HG03442 (cell line): ENCODE results near the gene SFRP2.

ENCODE experiments used
- ATAC-seq: cut with Tn5 transposase; IDR thresholded peaks from one replicate; pipeline ENCODE4 v1.9.1; 2021; ENCODE audit warnings: mild to moderate bottlenecking, moderate library complexity; ENCODE audit not compliant: unreplicated experiment

The SFRP2 gene

DNA sequence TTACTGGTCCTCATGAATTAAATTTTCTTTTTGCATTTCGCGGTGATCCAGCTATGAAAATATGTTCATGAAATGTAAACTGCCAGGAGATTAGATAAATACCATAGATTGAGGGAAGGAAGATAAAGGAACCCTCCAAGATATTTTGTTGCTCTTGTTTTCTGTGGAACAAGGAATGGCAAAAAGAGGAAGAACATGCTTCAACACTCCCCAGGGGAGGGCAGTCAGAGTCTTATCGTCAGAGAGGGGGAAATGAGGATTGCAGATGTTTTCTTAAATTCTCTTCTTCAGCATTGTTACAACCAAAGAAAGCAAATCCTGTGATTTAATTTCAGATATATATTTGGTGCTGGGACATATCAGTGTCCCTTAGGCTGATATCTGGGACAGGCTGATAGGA is 9.5 kb upstream of the SFRP2 start:
- ATAC-seq, result no peak

DNA sequence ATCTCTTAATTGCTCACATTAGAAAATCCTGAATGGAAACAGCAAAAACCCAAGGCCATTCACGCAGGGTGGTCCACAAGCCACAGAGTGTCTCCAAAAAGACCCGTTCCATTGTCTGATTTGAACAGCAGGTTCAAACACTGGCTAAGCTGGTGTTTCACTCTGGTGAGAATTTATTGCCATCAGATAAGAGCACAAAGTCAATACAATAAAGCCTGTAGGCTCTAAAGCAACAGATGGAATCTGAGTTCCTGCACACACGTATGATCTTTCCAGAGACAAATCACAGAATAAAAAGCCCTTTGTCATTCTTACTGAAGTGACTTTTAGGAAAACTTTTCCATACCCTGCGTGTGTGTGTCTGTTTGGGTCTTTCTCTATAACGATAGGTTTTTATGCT is 5.1 kb upstream of the SFRP2 start:
- ATAC-seq, result no peak

DNA sequence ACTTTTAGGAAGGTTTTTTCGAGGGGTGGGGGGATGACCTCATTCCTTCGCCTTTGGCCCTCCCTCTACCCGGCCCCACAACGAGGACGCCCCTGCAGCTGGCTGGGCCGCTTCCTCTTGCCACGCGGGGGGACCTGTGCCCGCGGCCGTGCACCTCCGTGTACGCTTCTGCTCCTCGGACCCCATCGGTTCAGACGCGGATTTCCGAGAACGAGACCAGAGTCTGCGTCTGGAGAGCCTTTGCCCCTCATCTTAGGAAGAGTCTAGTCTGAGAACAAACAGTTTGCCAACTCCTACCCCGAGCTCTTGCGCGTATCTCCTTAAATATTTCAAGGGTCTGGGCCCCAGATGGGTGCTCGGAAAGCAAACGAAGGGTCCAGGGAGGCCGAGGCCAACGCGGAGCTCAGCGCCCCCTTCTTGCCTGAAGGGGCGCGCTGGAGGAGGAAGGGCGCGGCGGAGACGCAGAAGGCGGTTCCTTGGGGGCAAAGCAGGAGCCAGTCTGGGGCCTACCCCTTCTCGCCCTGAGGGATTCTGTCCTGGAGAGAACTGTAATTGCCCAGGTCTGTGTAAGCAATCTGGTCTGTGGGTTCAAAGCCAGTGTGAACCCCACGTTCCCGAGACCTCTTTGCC is 3.9 kb upstream of the SFRP2 start:
- ATAC-seq, result no peak

DNA sequence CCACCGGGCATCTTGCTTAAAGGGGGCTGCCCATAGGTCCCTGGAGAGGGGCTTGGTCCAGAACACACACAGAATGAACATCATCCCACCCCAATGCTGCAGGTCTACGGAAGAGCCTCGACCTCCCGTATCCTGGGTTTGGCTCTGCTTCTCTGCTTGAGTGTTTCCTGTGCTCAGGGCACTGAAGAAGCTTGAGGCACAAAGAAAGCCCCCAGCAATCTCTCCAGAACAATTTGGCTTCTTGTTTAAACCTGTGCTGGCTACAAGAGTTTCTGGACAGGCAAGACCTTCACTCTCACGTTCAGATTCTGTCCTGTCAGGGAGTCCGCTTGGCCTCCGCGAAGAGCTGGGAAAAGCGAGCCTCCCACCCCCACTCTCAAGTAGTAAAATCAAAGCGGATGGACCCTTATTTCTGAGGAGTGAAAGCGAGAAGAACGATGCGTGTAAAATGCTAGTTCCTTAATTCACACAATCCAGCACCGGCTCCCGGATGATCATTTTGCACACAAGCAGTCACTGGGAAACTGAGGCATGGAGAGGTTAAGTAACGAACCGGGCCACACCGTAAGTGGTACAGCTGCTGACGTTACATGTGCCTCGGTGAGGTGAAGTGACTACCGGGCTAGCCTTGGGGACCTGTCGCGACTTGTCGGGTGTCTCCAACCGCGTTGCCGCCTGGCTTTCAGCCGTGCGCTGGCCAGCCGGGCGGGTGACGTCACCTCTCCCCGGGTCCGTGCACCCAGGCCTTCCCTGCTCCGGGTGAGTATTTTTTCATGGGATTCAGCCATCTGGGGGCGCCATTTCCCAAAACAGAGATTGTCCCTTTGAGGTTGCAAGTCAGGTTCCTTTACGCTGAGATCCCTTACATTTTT is 3.1 kb upstream of the SFRP2 start:
- ATAC-seq, result no peak

DNA sequence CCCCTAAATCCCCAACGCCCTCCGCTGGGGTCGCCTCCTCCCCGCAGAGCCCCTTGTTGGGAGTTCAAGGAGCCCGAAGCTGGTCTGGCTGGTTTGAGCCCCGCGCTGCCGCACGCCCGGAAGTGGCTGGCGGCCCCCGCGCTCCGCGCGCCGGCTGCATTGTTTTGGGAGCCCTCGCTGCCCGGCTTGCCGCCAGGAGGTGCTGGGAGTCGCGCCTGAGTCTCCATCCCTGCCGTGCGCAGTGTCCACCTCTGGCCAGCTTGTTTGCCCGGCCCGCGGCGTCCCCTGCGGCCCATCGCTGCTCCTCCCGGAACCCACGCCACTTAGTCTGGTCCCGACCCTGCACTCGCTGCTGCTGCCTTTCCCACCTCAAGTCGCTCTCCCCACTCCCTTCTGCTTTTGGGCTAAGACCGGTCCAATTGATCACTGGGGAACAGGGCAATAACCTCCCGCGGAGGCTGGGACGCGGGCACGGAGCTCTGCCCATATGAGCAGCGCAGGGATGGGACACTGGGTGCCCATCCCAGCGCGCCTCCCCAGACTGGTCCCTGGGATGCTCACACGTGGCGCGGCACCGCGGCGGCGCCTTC is 2.2 kb upstream of the SFRP2 start:
- no peak for ATAC-seq

DNA sequence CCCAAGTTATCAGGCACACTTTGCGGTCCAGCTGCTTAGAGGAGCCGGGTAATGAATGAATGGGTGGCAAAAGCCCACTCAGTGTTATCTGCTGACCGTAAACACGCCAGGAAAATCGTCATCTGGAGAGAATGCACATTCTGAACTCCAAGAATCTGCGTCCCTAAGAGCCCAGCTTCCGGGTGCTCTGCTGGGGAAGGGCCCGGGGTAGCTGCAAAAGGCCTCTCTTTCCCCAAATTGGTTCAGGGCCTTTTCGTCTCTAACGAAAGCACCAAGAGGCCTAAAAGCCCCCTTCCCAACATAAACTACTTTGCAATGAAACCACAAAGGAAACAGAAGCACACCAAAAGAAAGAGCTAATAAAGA is 1.6 kb upstream of the SFRP2 start:
- no peak for ATAC-seq

DNA sequence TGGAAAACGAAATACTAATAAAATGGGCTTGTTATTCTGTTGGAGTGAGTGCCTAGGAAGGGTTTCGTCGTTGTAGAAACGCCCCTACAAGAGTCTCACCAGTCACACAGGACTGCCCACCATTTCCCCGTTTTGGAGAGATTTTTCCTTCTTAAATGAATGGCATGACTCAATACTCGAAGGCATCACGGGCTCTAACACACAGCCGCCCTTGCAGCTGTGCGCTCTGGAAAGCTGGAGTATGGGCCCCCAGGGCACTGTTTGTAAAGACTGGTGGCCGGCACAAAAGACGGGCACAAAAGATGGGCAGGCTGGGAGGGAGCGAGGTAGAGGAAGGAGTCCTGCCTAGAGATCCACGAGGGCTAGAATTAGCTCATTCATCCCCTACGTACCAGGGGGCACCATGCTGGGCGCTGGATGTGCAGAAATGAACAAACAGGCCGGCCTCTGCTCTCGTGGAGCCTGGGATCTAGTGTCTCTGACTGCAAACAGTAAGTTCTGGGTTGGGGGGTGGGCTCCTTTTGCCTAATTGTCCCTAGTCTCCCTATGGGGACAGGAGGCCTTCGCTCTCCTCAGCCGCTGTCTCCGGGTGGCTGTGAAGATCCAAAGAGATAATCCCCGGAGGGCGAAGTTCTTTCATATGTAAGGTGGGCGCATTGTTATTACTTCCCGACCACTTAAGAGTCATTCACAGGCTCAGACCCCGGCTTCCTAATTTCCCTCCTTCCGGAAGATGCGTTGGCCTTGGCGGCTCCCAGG is 1.0 kb upstream of the SFRP2 start:
- no peak for ATAC-seq

DNA sequence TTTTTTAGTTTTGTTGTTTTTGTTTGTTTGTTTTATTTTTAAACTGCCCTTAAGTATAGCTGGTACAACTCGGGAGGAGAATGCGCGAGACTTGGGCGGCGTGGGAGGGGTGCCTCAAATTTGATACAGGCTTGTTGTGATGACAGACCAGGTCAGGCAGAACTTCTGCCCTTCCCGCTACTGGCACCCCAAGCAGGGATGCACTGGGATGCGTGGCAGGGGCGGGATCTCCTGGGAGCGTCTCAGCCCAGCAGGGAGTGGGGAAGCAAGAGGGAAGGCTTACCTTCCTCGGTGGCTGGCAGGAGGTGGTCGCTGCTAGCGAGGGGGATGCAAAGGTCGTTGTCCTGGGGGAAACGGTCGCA is 851 bp downstream of the SFRP2 start:
- ATAC-seq, result no peak

DNA sequence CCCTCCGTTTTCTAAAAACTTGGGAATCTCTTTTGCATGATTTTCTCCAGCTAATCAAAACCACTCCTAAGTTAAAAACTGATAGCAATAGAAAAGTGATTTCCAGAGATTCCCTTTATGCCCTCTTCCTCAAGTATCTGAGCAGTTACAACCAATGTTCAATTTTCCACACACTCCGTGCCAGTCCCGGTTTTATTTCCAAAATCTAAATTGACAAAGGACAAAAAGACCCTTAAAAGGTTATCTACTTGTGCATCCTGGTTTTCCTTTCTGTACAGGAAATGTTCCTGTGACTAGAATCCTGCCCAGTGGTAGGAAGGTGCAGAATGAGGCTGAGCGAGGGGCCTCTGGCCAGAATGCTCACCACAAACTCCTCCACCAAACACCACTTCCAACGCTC is 1.3 kb downstream of the SFRP2 start:
- ATAC-seq, result no peak

DNA sequence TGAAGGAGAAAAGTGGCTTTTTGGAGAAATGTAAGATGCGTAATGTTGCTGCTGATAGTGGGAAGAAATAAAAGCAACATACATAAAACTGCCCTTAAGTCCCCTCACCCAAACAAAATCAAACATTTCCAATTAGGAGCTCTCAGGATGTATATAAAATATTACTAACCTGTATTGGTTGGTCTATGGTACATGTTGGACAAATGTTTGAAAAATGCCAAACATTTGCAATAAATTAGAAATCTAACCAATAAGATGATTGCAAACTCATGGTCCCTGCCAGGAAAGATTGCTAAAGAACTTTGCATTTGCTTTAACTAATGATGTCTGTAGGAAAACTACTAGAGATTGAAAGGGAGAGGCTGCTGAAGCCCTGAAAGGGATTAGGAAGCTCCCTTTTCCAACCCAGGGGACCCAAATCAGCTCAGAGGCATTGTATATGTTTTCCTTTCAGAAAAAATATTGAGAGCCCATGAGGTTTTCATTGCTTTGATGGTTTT is 1.8 kb downstream of the SFRP2 start:
- no peak for ATAC-seq

DNA sequence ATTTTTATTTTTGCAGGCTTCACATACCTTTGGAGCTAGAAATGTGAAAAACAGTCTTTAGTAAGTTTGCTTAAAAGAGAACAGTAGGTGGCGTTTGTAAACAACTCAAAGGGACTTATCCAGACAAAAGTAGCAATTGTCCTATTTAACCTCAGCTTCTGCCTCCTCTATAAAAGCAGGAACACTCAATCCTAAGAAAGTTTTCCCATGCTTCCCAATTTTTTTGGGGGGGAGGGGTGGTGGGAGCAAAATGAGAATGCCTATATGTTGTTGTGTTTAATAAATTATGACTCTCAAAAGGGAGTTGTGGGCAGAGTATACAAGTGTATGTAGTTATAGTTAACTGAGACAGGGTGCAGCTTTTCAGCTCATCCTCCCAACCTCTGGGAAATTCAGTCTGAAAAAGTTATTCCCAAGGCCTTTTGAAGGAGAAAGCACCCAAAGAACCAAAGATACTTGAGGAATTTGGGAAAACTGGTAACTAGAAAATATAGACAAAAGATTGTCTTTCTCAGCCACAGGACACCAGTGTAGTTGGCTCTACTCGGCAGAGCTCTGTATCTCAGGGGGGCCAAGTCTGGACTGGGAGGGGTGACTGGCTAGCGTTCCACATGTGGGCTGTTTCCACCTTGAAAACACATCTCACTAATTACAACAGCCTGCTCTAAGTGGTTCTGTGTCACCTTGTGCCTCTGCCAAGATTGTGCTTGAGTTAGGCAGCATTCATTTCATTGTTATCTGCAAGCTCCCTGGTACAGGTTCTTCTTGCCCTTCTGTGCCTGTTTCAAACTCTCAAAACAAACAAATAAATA is 2.8 kb downstream of the SFRP2 start:
- no peak for ATAC-seq

DNA sequence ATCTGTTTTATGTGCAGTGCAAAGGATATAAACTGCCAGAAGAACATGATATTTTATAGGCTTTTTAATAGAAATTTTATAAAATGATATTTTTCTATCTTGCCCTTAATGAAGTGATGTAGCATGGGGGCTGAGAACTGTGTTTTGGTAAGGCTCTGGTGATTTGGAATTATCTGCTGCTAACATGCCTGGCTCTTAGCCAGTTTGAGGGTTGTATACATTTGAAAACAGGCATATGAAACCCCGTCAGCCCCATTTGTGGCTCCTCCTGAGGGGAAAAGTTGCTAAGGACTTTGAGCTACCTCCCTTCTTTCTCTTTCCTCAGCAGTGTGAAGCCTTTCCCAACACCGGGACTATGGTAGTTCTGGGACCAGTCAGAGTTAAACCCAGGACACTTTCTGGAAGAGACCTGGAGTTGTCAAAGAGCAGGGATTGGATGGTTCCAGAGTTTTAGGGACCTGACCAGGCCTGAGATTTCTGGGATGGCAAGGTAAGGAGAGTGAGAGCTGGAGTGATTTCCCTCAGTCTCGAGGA is 4.7 kb downstream of the SFRP2 start:
- no peak for ATAC-seq

DNA sequence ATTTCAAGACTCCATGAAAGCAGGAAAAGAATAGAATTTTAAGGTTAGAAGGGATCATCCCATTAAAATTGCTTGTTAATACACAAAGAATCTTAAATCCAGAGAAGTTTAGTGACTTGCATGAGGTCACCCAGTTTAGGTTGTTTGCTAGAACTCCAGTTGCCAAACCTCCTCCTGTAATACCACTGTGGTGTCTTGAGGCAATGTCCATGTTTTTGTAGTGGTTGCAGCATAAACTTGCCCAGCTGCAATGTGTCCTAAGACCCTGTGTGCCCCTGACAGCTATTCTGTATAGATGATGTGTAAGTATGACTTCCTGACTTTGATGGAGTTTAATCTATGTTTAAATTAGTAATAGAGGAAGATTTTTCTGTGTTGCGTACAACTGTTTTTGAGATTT is 6.3 kb downstream of the SFRP2 start:
- ATAC-seq, result no peak

DNA sequence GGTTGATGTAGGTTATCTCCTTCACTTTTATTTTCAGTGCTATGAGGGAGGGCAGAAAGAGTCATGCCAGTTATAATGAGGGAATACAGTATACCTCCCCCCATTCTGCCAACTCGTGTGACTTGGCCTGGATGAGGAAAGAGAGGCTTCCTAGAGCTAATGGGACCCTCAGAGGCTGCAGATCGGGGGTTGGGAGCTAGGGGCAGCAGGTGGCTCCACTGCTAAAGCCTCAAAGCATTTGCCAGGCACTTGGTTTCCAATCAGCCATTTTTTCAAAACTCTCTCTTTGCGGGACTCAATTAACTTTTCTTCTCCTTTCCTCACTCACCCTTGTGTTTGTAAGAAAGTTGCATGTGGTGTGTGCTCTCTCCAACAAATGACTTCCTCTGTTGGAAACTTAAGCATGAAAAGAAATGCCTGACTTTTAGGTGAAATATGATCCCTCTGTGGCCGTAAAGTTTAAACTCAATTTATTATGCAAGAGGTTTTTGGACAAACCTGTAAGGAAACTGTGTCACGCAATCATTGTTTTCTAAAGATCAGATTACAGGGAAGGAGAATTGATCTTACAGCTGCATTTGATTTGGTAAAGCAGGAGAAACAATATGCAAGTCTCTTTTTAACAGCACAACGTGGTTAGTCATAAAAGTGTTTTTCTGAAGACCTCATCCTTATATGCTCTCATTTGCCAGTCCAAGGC is 7.0 kb downstream of the SFRP2 start:
- ATAC-seq, result no peak

DNA sequence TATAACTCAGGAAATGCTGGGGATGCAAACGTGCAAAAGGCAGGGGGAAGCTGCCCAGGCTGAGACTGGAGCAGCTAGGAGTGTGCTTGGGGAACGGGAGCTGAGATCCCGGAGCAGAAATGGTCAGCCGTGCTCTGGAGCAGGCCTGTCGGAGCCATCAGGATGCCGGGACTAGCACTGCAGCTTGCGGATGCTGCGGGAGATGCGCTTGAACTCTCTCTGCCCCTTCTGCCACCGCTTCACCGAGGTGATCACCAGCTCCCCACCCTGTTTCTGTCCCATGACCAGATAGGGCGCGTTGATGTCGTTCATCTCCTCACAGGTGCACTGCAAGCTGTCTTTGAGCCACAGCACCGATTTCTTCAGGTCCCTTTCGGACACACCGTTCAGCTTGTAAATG is 7.6 kb downstream of the SFRP2 start:
- peak; percentile 5 for ATAC-seq

DNA sequence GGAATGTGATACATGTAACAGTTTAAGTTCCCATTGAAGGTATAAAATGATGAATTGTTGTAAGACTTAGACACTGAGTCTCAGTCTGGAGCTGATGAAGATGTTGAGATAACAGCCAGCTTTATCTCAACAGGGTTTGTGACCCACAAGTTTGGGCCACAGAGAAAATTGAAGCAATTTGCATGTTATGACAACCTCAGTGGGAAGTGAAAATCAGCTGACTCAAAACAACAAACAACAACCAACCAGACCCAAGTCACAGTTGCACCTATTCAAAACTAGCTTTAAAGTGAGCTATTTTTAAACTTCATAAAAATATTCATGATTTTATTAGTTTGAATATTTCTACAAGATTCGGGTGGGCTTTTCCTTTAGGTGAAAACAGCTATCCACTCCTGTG is 8.0 kb downstream of the SFRP2 start:
- ATAC-seq, result peak; percentile 80

DNA sequence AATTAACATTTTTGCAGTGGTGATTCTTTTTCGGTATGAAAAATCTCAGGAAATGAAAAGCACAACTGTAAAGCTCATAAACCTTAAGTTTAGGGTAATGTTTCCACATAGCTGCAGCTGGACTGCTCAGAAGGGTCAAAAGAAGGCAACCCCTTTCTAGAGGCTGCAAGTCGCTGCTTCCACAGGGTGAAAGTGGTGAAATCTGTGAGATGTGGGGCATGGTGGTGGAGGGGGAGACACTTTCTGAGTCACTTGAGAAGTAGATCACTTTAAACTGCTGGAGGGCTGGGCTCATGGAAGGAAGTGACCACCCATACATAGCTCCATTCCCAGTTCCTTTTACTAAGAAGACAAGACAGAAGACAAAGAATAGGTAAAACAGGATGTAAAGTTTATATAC is 8.7 kb downstream of the SFRP2 start:
- no peak for ATAC-seq

DNA sequence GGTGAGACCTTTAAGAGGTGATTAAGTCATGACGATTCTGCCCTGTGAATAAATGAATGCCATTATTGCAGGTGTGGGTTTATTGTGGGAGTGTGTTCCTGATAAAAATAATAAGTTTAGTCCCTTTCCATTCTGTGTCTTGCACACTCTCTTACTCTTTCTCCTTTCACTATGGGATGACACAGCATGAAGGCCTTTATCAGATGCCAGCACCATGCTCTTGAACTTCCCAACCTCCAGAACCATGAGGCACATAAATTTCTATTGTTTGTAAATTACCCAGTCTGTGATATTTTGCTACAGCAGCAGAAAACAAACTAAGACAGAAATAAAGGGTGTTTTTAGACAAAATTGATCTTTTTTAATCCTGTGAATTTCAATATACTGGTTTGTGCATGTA is 10.5 kb downstream of the SFRP2 start:
- no peak for ATAC-seq

DNA sequence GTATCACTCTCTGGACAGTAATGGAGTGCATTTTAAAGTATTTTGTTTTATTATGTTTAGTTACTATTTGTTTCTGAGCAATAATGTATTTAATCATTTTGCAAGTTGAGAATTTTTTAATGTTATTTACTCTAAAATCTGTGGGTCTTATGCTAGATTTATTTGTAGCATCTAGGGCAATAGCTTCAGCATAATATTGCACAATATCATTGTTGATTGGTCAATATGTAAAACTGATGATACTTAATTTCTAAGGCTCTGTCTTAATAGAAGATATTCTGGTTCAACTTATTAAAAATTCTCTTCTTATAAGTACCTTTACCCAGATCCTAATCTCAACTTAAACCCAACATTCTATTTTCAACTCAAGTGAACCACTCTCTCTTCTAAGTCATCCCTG is 11.5 kb downstream of the SFRP2 start:
- ATAC-seq, result no peak

DNA sequence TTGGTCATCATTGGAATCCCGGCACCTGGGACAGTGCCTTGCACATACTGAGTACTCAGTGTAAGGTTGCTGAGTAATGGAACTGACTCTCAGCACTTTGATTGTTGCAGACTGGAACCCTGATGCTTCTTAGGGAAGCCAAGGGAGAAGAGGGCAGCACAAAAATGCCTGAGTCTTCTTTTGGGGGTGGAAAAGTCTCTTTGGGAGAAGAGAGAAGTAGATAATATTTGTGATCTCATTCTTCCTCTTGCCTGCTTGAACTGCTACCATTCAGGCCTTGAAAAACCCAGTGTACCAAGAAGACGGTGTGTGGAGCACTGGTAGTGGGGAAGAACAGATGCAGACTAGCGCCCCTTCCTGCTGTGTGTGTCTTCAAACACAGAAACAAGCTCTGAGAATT is 12.3 kb downstream of the SFRP2 start:
- ATAC-seq, result no peak
